Subcutaneous adipose tissue (tissue), 4 donors: ENCODE results near the gene GRM8. TPM values are rescaled to one million over a fixed set of nuclear protein-coding genes. Genes with fewer than 3 reads are reported as not detected.

Source experiments
- total RNA-seq, 4 donors: library from RNA; depleted of rRNA; stranded (reverse); fragments of >200 nt; gene quantifications; one replicate each; pipeline ENCODE4 v1.1.0, GENCODE V29; 2016
- TF ChIP-seq, protein P1 (sequence below): fragments of 450-650 bp; IDR thresholded peaks from one replicate; pipeline ENCODE4 v1.5.1; 2016; ENCODE audit warnings: low read depth, mild to moderate bottlenecking, control low read depth, antibody characterized with exemption, moderate library complexity

Gene GRM8
- total RNA-seq, 4 donors from 2014 or later: not detected

DNA sequence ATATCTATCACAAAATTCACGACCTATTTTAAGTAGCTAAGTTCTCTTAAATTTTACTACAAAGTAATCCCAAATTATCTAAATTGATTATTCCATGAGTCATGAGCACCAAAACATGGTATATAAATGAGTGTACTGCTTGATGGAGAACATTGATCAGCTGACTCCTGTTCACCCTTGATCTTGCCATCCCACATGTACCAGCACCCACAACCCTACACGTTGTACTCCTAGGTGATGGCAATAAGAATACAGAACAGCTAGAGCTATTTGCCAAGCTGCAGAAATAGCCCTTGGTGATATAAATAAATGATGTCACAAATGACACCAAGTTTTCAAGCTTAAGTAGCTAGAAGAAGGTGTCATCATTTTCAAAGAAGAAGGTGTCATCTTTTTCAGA lies 235.5 kb downstream of the GRM8 start:
- TF ChIP-seq, protein P1, sequence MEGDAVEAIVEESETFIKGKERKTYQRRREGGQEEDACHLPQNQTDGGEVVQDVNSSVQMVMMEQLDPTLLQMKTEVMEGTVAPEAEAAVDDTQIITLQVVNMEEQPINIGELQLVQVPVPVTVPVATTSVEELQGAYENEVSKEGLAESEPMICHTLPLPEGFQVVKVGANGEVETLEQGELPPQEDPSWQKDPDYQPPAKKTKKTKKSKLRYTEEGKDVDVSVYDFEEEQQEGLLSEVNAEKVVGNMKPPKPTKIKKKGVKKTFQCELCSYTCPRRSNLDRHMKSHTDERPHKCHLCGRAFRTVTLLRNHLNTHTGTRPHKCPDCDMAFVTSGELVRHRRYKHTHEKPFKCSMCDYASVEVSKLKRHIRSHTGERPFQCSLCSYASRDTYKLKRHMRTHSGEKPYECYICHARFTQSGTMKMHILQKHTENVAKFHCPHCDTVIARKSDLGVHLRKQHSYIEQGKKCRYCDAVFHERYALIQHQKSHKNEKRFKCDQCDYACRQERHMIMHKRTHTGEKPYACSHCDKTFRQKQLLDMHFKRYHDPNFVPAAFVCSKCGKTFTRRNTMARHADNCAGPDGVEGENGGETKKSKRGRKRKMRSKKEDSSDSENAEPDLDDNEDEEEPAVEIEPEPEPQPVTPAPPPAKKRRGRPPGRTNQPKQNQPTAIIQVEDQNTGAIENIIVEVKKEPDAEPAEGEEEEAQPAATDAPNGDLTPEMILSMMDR: no peak

DNA sequence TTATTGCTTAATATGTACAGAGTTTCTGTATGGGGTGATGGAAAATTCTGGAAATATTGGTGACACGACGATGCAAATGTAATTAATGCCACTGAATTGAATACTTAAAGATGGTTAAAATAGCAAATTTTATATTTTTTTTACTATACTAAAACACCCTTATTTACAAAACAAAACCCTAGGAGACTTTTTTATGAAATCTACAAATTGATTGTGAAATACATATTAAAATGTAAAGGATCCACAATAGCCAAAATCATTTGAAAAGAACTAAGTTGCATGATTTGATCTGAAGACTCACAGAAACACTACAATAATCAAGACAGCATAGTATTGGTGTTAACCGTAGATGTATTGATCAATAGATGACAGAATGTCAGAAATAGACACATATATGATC lies 252.0 kb downstream of the GRM8 start:
- TF ChIP-seq, protein P1: no peak

DNA sequence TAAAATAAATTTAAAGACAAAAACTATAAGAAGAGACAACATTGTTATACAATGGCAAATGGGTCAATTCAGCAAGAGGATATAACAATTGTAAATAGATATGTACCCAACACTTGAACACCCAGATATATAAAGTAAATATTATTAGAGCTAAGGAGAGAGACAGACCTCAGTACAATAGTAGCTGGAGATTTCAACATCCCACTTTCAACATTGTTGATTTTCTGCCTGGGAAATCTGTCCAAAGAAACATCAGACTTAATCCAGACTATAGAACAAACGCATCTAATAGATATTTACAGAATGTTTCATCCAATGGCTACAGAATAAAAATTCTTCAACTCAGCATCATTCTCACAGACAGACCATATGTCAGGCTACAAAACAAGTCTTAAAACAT lies 256.1 kb downstream of the GRM8 start:
- TF ChIP-seq, protein P1: no peak

DNA sequence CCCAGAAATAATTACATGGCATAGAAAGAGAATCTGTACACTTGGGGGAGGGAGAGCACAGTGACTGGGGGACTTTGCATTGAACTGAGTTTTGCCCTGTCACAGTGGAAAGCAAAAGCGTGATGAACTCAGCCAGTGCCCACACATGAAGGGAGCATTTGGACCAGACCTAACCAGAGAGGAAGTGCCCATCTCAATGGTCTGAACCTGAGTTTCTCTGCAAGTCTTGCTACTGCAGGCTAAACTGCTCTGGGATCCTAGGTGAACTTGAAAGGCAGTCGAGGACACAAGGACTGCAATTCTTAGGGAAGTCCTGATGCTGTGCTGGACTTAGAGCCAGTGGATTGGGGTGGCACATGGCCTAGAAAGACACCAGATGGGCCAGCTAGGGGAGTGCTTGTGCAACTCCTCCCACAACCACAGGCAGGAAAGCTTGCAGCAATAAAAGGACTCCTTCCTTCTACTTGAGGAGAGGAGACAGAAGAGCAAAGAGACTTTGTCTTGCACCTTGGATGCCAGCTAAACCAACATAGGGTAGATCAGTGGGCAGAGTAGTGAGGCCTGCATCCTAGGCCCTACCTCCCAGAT lies 259.0 kb downstream of the GRM8 start:
- TF ChIP-seq, protein P1: no peak

DNA sequence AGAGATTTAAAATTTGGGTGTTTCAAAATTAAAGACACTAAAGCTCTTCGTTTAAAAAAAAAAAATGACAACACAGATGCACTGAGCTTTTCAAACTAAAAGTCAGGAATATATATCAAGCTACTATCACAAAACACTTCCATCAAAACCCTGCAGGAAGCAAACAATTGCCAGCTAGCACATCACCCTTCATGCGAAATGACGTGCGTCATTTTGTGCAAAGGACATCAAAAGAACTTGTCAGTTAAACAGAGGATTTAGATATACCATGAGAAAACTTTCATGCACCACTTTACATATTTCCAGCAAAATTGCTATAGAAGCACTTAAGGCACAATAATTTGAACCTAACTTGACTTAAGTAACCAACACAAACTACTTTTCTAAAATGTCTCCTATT lies 264.7 kb downstream of the GRM8 start:
- TF ChIP-seq, protein P1: no peak

DNA sequence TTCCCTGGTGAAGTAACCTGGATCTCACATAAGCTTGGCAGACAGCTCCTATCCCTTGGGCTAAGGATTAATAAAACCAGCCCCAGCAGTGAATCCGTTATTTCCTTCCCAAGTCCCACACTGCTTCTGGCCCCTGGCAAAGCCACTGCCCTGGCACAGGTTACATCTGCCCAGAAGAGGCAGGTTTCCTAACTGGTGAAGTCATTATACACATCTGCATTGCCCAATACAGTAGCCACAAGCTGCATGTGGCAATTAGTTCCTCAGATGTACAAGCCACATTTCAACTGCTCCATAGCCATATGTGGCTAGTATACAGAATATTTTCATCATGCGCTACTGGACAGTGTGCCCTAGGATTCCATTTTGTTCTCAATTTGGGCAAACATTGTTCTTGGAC lies 273.0 kb downstream of the GRM8 start:
- TF ChIP-seq, protein P1: no peak

DNA sequence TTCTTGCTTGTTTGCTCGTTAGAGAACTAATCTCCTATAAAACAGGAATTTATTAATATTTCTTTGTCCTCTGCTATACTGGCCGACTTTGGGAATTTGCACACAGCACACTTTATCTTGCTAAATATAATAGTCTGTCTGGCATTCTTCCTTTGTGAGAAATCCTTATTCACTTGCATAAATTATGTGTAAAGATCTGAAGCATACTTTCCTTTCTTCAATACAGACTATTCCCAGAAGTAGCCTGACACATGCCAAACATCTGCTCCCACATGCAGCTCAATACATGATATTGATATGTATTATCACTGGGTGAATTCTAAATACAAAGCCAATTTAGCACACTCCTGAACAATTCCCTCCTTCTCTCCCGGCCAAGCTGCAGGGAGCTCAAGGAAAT lies 273.9 kb downstream of the GRM8 start:
- TF ChIP-seq, protein P1: no peak
